Left renal cortex interstitium (tissue), 4 donors: ENCODE results near the gene TSPAN18. TPM values are rescaled to one million over a fixed set of nuclear protein-coding genes. Genes with fewer than 3 reads are reported as not detected.

Experiments used
- DNase-seq, 4 donors: peaks; one replicate each; pipeline ENCODE4 v3.0.0-alpha.2; 2013; ENCODE audit warnings: low read depth in 4 of 4, low spot score in 2 of 4, missing footprints in 1 of 4
- polyA plus RNA-seq, 4 donors: library from polyadenylated mRNA; unstranded; fragments of 120-200 nt; gene quantifications; one replicate each; pipeline ENCODE4 v1.2.1, GENCODE V29; 2013; ENCODE audit not compliant: insufficient read length in 4 of 4

The TSPAN18 gene
- polyA plus RNA-seq, 4 donors: 49.5 to 59.0 (median 55.6) TPM

DNA sequence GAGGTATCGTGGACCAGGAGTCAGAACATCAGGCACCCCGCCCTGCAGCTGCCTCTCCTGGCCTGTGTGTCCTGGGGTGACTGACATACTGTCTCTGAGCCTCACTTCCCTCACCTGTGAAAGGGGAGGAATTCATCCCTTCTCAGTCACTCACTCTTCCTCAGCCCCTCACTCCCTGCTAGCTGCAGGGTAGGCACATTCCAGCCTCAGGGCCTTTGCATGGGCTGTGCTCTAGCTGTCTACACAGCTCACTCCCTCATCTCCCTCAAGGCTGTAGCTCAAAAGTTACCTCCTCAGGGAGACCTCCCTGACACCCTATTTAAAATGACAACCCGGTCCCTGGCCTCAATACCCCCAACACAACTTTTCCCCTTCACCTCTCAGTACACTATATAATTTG, 221.4 kb downstream of the TSPAN18 start:
- no peak for DNase-seq

GRCh38 chr11:44949160-44950030, 222.6 kb downstream of the TSPAN18 start:
- peak in 1 of 4 donors; percentile 48 for DNase-seq

- no peak for DNase-seq
Measured at GRCh38 chr11:44950031-44950624, 223.4 kb downstream of the TSPAN18 start.

- DNase-seq: peak in 1 of 4 donors; percentile 57
Measured at GRCh38 chr11:44950625-44951476, 224.1 kb downstream of the TSPAN18 start, which contains the start of gene TP53I11. TSS of gene TP53I11 (minus strand) at chr11:44950883. CDS start at chr11:44938335, 12,548 bp downstream.

GRCh38 chr11:44952082-44952481, 225.3 kb downstream of the TSPAN18 start:
- DNase-seq: no peak

DNA sequence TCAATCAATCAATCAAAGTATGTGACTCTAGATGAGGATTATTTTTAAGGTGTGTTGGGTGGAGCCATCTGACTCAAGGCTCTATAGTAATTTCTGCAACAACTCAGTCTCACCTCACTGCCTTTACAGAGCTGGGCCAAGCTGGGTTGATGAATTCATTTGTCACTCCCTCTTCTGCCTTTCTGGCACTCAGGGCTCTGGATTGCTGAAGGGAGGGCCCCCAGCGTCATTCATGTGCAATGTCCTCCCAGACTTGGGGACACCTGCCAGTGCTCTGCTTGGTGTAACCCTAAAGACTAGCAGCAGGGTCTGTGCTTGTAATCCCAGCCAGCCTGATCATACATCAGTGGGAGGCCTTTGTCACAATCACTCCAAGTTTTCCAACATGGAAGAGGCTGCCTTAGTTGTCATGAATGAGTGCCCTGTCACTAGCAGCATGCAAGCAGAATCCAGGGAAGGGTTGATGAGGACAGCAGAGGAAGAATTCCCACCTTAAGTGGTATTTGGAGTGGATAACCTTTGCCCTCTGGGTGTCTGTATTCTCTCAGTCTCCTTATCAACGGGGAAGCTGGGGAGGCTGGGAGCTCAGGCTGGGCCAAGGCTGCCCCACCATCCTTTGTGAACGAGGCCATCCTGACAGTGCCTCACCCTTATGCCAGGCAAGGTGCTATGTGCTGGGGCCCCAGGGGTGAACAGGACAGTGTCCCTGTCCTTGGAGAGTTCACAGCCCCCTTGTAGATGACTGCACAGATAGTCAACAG, 225.9 kb downstream of the TSPAN18 start:
- no peak for DNase-seq

DNA sequence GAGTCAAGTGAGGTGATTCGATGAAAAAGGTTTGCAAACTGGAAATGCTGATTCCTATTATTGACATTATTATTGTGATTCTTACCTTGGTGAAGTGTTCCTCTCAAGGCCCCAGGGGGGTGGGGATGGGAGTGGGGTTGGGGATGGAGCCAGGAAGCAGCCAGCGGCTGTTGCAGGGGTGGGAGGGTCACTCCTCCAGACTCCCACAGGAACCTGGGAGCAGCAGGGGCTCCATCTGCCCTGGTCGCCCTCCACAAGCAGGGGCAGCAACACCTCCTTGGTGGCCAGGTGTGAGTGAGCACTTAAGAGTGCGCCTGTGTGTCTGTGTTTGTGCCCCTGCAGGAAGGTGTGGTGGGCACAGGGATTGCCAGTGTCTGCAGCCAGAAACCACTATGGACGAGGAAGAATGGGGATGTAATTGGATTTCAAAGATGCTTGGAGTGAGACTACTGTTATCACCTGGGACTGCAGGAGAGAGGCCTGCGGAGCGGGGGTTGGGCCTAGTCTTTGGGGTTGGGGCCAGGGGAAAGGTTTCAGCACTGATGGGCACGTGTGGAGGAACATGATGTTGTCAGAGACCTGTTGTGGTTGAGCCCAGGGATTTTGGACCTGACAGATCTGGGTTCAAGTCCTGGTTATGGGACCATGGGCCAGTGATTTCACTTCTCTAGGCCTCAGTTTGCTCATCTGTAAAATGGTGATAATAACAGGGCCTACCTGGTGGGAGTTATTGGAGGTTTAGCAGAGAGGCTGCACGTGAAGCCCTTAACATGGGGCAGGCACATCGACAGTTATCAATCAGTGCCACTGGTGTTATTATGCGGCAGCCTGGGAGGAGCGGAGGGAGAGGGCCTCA, 227.5 kb downstream of the TSPAN18 start:
- no peak for DNase-seq

DNA sequence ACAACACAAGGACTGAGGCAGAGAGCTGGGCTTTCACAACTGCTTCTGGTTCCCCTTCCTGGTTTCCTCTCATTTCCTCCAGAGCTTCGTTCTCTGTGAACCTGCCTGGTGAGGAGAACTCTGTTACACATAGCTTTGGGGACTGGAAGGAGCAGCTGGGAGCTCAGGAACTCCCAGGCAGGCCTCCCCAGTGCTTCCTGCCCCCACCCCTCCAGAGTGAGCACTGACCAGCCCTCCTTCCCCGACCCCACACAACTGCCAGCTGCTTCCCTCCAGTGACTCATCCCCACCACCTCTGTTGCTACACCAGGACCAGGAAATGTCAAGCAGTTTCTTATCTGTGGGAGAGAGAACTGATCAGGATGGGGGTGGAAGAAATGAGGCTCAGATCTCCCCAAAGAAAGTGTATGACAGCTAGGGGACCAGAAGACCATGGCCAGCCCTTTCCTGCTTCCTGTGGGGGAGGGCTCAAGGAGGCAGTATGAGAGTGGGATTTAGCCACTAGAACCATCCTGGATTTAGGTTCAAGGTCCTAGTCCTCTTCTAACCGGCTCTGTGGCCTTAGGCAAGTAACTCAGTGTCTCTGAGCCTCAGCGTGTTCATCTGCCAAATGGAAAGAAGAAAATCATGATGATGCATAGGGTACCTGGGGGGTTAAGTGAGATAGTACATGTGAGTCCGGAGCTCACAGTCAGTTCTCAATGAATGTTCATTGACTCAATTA, 228.4 kb downstream of the TSPAN18 start:
- no peak for DNase-seq

GRCh38 chr11:44957040-44957515, 230.3 kb downstream of the TSPAN18 start:
- DNase-seq: no peak

DNA sequence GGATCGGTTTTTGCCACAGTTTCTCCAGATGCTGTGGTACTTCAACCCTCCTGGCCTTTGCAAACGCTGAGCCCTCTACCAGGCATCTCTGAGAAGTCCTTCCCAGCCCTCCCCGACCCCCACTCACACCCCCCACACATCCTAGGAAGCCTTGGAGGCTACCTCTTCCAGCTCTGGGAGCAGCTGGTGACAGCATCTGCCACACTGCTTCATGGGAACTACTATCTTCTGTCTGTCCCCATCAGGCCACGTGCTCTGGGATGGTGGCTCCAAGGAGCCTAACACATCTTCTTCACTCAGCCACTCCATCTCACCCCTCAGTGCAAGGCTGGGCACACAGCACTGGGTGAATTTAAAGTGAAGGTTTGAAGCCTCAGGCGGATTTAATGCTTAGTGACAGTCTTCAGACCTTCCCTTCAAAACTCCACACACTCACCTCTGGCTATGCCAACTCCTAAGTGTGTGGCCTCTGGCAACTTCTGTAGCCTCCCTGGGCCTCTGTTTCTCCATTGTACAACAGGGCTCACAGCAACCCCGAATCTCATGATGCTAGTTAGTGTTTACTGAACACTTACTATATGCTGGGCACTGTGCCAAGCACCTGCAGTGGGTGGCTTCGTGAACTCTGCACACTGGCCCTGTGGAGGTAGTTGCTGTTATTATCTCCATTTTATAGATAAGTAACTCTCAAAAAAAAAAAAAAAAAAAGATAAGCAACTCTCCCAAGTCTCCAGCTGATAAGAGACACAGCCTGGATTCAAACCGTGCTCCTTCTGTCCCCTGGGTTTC, 231.2 kb downstream of the TSPAN18 start:
- no peak for DNase-seq

- no peak for DNase-seq
Measured at GRCh38 chr11:44959064-44959463, 232.3 kb downstream of the TSPAN18 start.

- no peak for DNase-seq
Measured at GRCh38 chr11:44960200-44960845, 233.6 kb downstream of the TSPAN18 start.

DNA sequence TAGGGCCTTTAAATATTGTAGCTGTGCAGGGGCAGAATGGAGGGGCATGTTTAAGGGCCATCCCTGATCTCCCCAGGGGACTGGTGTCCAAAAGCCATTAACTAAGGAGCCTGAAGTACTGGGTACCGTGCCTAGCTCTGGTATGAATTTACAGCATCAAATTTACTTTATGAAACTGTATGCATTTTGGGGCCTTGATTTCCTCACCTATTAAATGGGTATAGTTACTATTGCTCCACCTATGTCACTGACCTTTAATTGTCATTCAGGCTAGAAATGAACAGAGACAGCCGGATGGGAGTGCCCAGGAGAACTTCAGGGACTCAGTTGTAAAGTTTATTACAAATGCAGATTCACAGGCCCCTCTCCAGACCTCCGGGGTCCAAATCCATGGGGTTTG, 235.7 kb downstream of the TSPAN18 start:
- no peak for DNase-seq

GRCh38 chr11:44963136-44963535, 236.4 kb downstream of the TSPAN18 start:
- no peak for DNase-seq

DNA sequence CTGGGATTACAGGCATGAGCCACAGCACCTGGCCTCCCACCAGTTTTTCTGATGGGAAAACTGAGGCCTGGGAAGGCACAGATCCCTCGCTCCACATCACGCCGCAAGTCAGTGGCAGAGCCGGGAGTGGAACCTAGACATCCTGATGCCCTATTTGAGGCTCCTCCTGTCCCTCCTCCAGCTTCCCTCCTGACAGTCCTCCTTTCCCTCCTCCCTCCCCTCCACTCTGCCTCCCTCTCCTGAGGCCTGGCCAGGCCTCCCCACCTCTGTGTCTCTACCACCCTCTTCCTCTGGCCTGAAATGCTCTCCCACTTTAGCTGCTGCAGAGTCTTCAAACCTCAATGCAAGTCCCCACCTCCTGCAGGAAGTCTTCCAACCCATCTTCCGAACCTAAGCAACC, 237.2 kb downstream of the TSPAN18 start:
- no peak for DNase-seq

- DNase-seq: no peak
Measured at GRCh38 chr11:44964526-44965209, 237.9 kb downstream of the TSPAN18 start.

DNA sequence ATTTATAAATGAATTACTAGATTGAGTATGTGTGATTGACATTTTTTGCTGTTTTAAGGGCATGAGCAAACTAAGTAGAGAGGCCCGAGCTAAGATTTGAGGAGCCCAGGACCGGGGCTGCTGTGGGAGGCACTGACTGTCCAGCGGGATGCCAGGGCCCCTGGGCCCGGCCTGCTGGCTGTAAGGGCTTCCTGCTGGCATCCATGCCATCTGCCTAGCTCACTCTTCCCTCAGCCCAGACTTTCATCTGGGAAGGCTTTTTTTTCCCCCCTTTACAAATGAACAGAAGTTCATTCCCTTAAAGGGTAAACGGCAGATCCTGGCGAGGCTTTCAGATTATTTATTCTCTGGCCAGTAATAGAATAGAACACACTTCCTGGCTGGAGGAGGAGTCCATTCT, 239.9 kb downstream of the TSPAN18 start:
- DNase-seq: no peak
